ENCODE data around the gene ANKS4B. TPM values are rescaled to one million over a fixed set of nuclear protein-coding genes. Genes with fewer than 3 reads are reported as not detected.

The ANKS4B gene
- total RNA-seq, 1 experiment from 2014 or later: 0.09 TPM

GRCh38 chr16:21197621-21198020 lies 35.9 kb upstream of the ANKS4B start:
- Mint-ChIP-seq H3K4me1 (peaks cover 0 to 3% of the 10 kb centered on the region in 2 experiments; a peak in 1 of 4 replicates), H3K36me3 (ENCODE audit: insufficient read depth in 1 of 3, low read depth in 3 of 3) (no peaks in the 10 kb centered on the region), H3K27me3 (ENCODE audit: low read depth) (peaks cover 3% of the 10 kb centered on the region), H3K9me3 (no peaks in the 10 kb centered on the region), H3K27ac (no peak overlapping the region), H3K4me3 (no peak overlapping the region)
- Histone ChIP-seq H2BK15ac (ENCODE audit: low read depth, low read length) (no peak overlapping the region), H3T11ph (ENCODE audit: low read length) (no peak overlapping the region), H3K79me1 (ENCODE audit: insufficient read depth, low read depth, low read length, poor library complexity, severe bottlenecking) (no peaks in the 10 kb centered on the region), H3K79me2 (ENCODE audit: insufficient read depth, low read length) (no peaks in the 10 kb centered on the region), H4K91ac (ENCODE audit: insufficient read length, low read depth, low read length) (no peak overlapping the region), H3K56ac (ENCODE audit: insufficient read length, low read depth, low read length) (no peak overlapping the region), H3K4ac (ENCODE audit: low read depth, low read length) (no peak overlapping the region), H3K9me3 (ENCODE audit: control insufficient read depth, low read depth, low read length) (no peaks in the 10 kb centered on the region), H3K9ac (ENCODE audit: extremely low read depth, insufficient read length, low read length) (no peak overlapping the region), H3K18ac (ENCODE audit: insufficient read length, low read depth, low read length) (no peak overlapping the region), H3K23me2 (ENCODE audit: insufficient read length, low read depth, low read length, poor library complexity, severe bottlenecking) (no peaks in the 10 kb centered on the region), H3K23ac (ENCODE audit: insufficient read length, low read depth, low read length) (no peak overlapping the region), H3K27ac (ENCODE audit: insufficient read length, low read depth, low read length) (no peak overlapping the region), H3K4me2 (ENCODE audit: insufficient read depth, insufficient read length, low read length) (no peak overlapping the region), H2BK12ac (ENCODE audit: insufficient read length, low read depth, low read length) (no peak overlapping the region), H3K4me1 (ENCODE audit: insufficient read depth, low read length) (no peaks in the 10 kb centered on the region), H2BK120ac (ENCODE audit: low read depth, low read length, poor library complexity, severe bottlenecking) (no peak overlapping the region), H2AK5ac (ENCODE audit: insufficient read length, low read length) (no peak overlapping the region), H4K8ac (replicated peaks; ENCODE audit: insufficient read length, low read depth, low read length) (no peak overlapping the region), H2BK20ac (ENCODE audit: low read depth, low read length, poor library complexity, severe bottlenecking) (no peak overlapping the region), H4K5ac (ENCODE audit: insufficient read length, low read depth, low read length) (no peak overlapping the region), H2AFZ (ENCODE audit: low read length) (no peak overlapping the region), H4K20me1 (ENCODE audit: control insufficient read depth, insufficient read depth, insufficient read length) (no peaks in the 10 kb centered on the region), H3K14ac (ENCODE audit: insufficient read depth, low read length) (no peak overlapping the region), H3K27me3 (ENCODE audit: insufficient read depth, low read length) (no peaks in the 10 kb centered on the region), H2BK5ac (ENCODE audit: insufficient read length, low read length) (no peak overlapping the region)
- no peak for DNase-seq
- TF ChIP-seq CTCF (conservative IDR thresholded peaks at IDR 0.05): no peak
- no CpG with 5 or more reads among the region's 3 CpGs for WGBS (ENCODE audit: extremely low coverage, insufficient read length, low lambda C conversion rate)
